ENCODE results near the gene TMEM219. TPM values are rescaled to one million over a fixed set of nuclear protein-coding genes. Genes with fewer than 3 reads are reported as not detected.

The TMEM219 gene
- total and polyA plus RNA-seq, 9 of the 15 experiments (the other 6 are each of a cell fraction or from before 2014, with no cell fraction given): 35.3 to 62.8 (median 55.5) TPM

GRCh38 chr16:29995324-29995910, 33.5 kb downstream of the TMEM219 start, which contains the start of gene HIRIP3 (continued):
- TF ChIP-seq ZBTB11 (CRISPR knock-in tag; IDR thresholded peaks at IDR 0.05) (no peak; a peak in 1 of 6 replicates), HDAC1 (IDR thresholded peaks at IDR 0.05) (peak in 1 of 2 experiments; percentile 67; a peak in 1 of 4 replicates), CBX1 (IDR thresholded peaks at IDR 0.05; ENCODE audit: low read depth) (0 out of 2 replicates have a peak, but pooled peaks have one; percentile 42), MBD1 (CRISPR knock-in tag; IDR thresholded peaks at IDR 0.05) (no peak), EGR1 (conservative IDR thresholded peaks at IDR 0.05) (no peak; the same call in 1 of the 2 replicates), EWSR1 (IDR thresholded peaks at IDR 0.05; ENCODE audit: borderline replicate concordance, low read depth, partially characterized antibody) (no peak), NONO (IDR thresholded peaks at IDR 0.05; ENCODE audit: low read depth in 2 of 2, low read length in 1 of 2) (no peak), CCAR2 (IDR thresholded peaks at IDR 0.05; ENCODE audit: low read depth, low read length) (no peak), ZKSCAN1 (IDR thresholded peaks at IDR 0.05; ENCODE audit: low read depth, low read length) (no peak; the same call in 1 of the 2 replicates), RB1 (IDR thresholded peaks at IDR 0.05; ENCODE audit: low read depth) (peak; percentile 97), ARNT (IDR thresholded peaks at IDR 0.05) (no peak), SREBF1 (IDR thresholded peaks at IDR 0.05; ENCODE audit: borderline replicate concordance, low read depth, low read length) (no peak), CBX3 (IDR thresholded peaks at IDR 0.05; ENCODE audit: borderline replicate concordance in 1 of 2, low read length in 2 of 2) (no peak), MLLT1 (IDR thresholded peaks at IDR 0.05) (no peak), CHCHD3 (CRISPR knock-in tag; IDR thresholded peaks at IDR 0.05) (no peak), NFIC (IDR thresholded peaks at IDR 0.05) (no peak; the same call in 1 of the 2 replicates), ZBTB1 (CRISPR knock-in tag; IDR thresholded peaks at IDR 0.05; ENCODE audit: borderline replicate concordance, low read depth) (no peak)
